Spleen (tissue), 11 donors: Measurements from ENCODE around the gene MID1. TPM values are rescaled to one million over a fixed set of nuclear protein-coding genes. Genes with fewer than 3 reads are reported as not detected.
A peak's percentile ranks its signal among the peaks of the same experiment; 100 is the strongest.

ENCODE experiments used
- DNase-seq: peaks from one replicate; pipeline ENCODE4 v3.0.0-alpha.2; 2020
- H3K27ac ChIP-seq, 8 donors: fragments of 200-600 bp; sonication (generic) in 7 of 8; 1 replicate in 4 of 8; 2 replicates in 4 of 8; pipeline versions ENCODE4 v1.5.0 to v1.8.0; 2016 to 2021; ENCODE audit warnings: inconsistent platforms in 4 of 8, mild to moderate bottlenecking in 4 of 8, moderate library complexity in 1 of 8
- H3K27me3 ChIP-seq, 7 donors: fragments of 200-600 bp; sonication (generic) in 6 of 7; replicated peaks in 1 of 7; 1 replicate in 4 of 7; 2 replicates in 3 of 7; pipeline versions ENCODE4 v1.5.0 to v1.8.0; 2016 to 2021; ENCODE audit warnings: inconsistent platforms in 3 of 7, mild to moderate bottlenecking in 1 of 7
- H3K36me3 ChIP-seq, 6 donors: fragments of 200-600 bp; sonication (generic) in 5 of 6; 1 replicate in 4 of 6; 2 replicates in 2 of 6; pipeline versions ENCODE4 v1.5.0 to v1.8.0; 2016 to 2021; ENCODE audit warnings: inconsistent platforms in 2 of 6
- H3K4me1 ChIP-seq, 6 donors: fragments of 200-600 bp; sonication (generic) in 5 of 6; 1 replicate in 3 of 6; 2 replicates in 3 of 6; pipeline versions ENCODE4 v1.5.0 to v1.8.0; 2016 to 2021; ENCODE audit warnings: inconsistent platforms in 3 of 6
- H3K4me3 ChIP-seq, 8 donors: fragments of 200-600 bp; sonication (generic) in 7 of 8; 1 replicate in 4 of 8; 2 replicates in 4 of 8; pipeline versions ENCODE4 v1.5.0 to v1.8.0; 2016 to 2021; ENCODE audit warnings: inconsistent platforms in 4 of 8, mild to moderate bottlenecking in 4 of 8, moderate library complexity in 2 of 8
- H3K9me3 ChIP-seq, 8 donors: fragments of 200-600 bp; sonication (generic) in 7 of 8; 1 replicate in 4 of 8; 2 replicates in 4 of 8; pipeline versions ENCODE4 v1.5.0 to v1.8.0; 2016 to 2021; ENCODE audit warnings: inconsistent platforms in 4 of 8
- CTCF ChIP-seq, 11 experiments: fragments of 200-600 bp in 7 of 11; fragments of 450-650 bp in 4 of 11; sonication (generic) in 4 of 11; IDR thresholded peaks in 8 of 11; conservative IDR thresholded peaks in 3 of 11; 1 replicate in 7 of 11; 2 replicates in 4 of 11; pipeline versions ENCODE4 v1.4.0 to v1.8.0; 2016 to 2021; ENCODE audit warnings: antibody characterized with exemption in 11 of 11, inconsistent platforms in 4 of 11, mild to moderate bottlenecking in 1 of 11
- POLR2A ChIP-seq, 3 donors: fragments of 450-650 bp; IDR thresholded peaks; one replicate each; pipeline ENCODE4 v1.5.1; 2017; ENCODE audit warnings: antibody characterized with exemption in 3 of 3, mild to moderate bottlenecking in 1 of 3
- POLR2AphosphoS5 ChIP-seq, 3 donors: sonication (generic); formaldehyde crosslinking; IDR thresholded peaks; one replicate each; pipeline ENCODE4 v1.5.1; 2017; ENCODE audit warnings: antibody characterized with exemption in 3 of 3
- WGBS, 5 donors: extraction: QIAGEN DNeasy Blood & Tissue Kit in 3 of 5; methylation state at CpG; one replicate each; pipeline versions ENCODE4 v1.1.5 to v1.1.7; 2013 to 2018; 5-methylcytosine and 5-hydroxymethylcytosine counted together
- intact Hi-C: fragments of 100-400 bp; cut with DNase I; formaldehyde crosslinking; loops from one replicate; pipeline ENCODE4 v1.15.0; 2023; ENCODE audit warnings: low total_unique reads
- polyA plus RNA-seq, 3 donors: library from polyadenylated mRNA; stranded (reverse); fragments of 200-250 nt; gene quantifications; one replicate each; pipeline ENCODE4 v1.2.1, GENCODE V29; 2013
- small RNA-seq, 4 donors: library from RNA; depleted of rRNA; stranded (forward); fragments of <200 nt; gene quantifications; one replicate each; pipeline ENCODE3, GENCODE V24; 2016
- total RNA-seq, 7 donors: library from RNA; depleted of rRNA in 3 of 7; stranded (reverse); fragments of >200 nt in 3 of 7; fragmentation: NEBNext Ultra II Directional in 4 of 7; extraction: Animal tissue kit (Norgen Biotek cat#: 25700) in 4 of 7; gene quantifications; one replicate each; pipeline versions ENCODE4 v1.1.0 to v1.2.1, GENCODE V29; 2016 to 2021
- donor health status: healthy with polysubstance abuse.
- donor health status: DM: no; HTN: no; CAD: no; lungs with moderate emphysema.
- donor health status: DM: no; HTN: no; CAD: no.
- donor health status: Bipolar disorder and iron deficiency.
- donor health status: healthy.
- donor health status: DM: no; HTN: no; CAD: no.
- donor health status: DM: yes; HTN: yes; CAD: no.

Gene MID1
- total and polyA plus RNA-seq, 10 donors = 0.24 to 4.4 (median 2.7) TPM

- Histone ChIP-seq H3K27ac (peak overlapping the region in 1 of 8 donors; percentile 28), H3K36me3 (no peaks in the 10 kb centered on the region), H3K4me1 (no peaks in the 10 kb centered on the region), H3K9me3 (no peaks in the 10 kb centered on the region), H3K4me3 (no peak overlapping the region), H3K27me3 (no peaks in the 10 kb centered on the region)
- DNase-seq = no peak
- intact Hi-C loops = no loop called here
- WGBS, 5 donors = 46 to 58% (median 53%) methylated on average over 6 of the region's 6 CpGs
- no peak for TF ChIP-seq CTCF (IDR thresholded peaks at IDR 0.05 in 8 of 11, conservative IDR thresholded peaks at IDR 0.05 in 3 of 11)
- no peak for TF ChIP-seq POLR2A (IDR thresholded peaks at IDR 0.05)
- no peak for TF ChIP-seq POLR2AphosphoS5 (IDR thresholded peaks at IDR 0.05)
Observed at GRCh38 chrX:10395643-10396042, 224.7 kb downstream of the MID1 start.

Small RNA genes lying within 50 kb of the gene (small RNA-seq; reads per million reads assigned to genes)
- gene RNU6-800P = 0 reads per million in 4 donors
